Thymus (tissue), 11 donors: Measurements from ENCODE around the gene MPDZ. TPM values are rescaled to one million over a fixed set of nuclear protein-coding genes. Genes with fewer than 3 reads are reported as not detected.

Experiments
- DNase-seq, 9 donors: peaks; one replicate each; pipeline ENCODE4 v3.0.0-alpha.2; 2013; ENCODE audit warnings: low spot score in 9 of 9, low read depth in 6 of 9, missing footprints in 1 of 9
- H3K27ac ChIP-seq, 2 donors: one replicate each; pipeline ENCODE4 v1.5.1; 2013; ENCODE audit warnings: control low read depth in 1 of 2, low read depth in 1 of 2, low read length in 1 of 2, mild to moderate bottlenecking in 1 of 2, moderate library complexity in 1 of 2
- H3K27me3 ChIP-seq, 2 donors: one replicate each; pipeline ENCODE4 v1.5.1; 2013; ENCODE audit warnings: low read length in 1 of 2; ENCODE audit not compliant: control insufficient read depth in 2 of 2, insufficient read depth in 1 of 2
- H3K36me3 ChIP-seq, 2 donors: one replicate each; pipeline ENCODE4 v1.5.1; 2013; ENCODE audit warnings: low read length in 1 of 2, mild to moderate bottlenecking in 1 of 2, moderate library complexity in 1 of 2; ENCODE audit not compliant: control insufficient read depth in 2 of 2, insufficient read depth in 2 of 2
- H3K4me1 ChIP-seq, 2 donors: one replicate each; pipeline ENCODE4 v1.5.1; 2013; ENCODE audit warnings: low read length in 2 of 2; ENCODE audit not compliant: control insufficient read depth in 2 of 2, insufficient read depth in 2 of 2
- H3K4me3 ChIP-seq, 2 donors: one replicate each; pipeline ENCODE4 v1.5.1; 2013; ENCODE audit warnings: low read length in 2 of 2, control low read depth in 1 of 2, mild to moderate bottlenecking in 1 of 2
- H3K9me3 ChIP-seq, 2 donors: one replicate each; pipeline ENCODE4 v1.5.1; 2013; ENCODE audit warnings: low read length in 1 of 2, mild to moderate bottlenecking in 1 of 2; ENCODE audit not compliant: control insufficient read depth in 2 of 2, insufficient read depth in 1 of 2
- WGBS: extraction: QIAGEN DNeasy Blood & Tissue Kit; methylation state at CpG from one replicate; pipeline ENCODE4 v1.1.7; 2013; 5-methylcytosine and 5-hydroxymethylcytosine counted together
- polyA plus RNA-seq: library from polyadenylated mRNA; stranded (reverse); fragments of 200-250 nt; gene quantifications from one replicate; pipeline ENCODE4 v1.2.3, GENCODE V29; 2013
- total RNA-seq: library from RNA; stranded (reverse); fragments of 120-200 nt; gene quantifications from one replicate; pipeline ENCODE4 v1.2.4, GENCODE V29; 2013
- donor health status: healthy.

The MPDZ gene
- total and polyA plus RNA-seq, 2 donors: 5.1 to 9.9 TPM

GRCh38 chr9:13118313-13118712 is 161.2 kb downstream of the MPDZ start:
- Histone ChIP-seq H3K27ac (no peak overlapping the region), H3K9me3 (no peaks in the 10 kb centered on the region), H3K27me3 (no peaks in the 10 kb centered on the region), H3K4me3 (no peak overlapping the region), H3K36me3 (no peaks in the 10 kb centered on the region), H3K4me1 (no peaks in the 10 kb centered on the region)
- DNase-seq: no peak
- 88% methylated on average over 2 of the region's 2 CpGs for WGBS

GRCh38 chr9:13116292-13116691 is 163.2 kb downstream of the MPDZ start:
- no peak for DNase-seq
- 95% methylated on average over 2 of the region's 2 CpGs for WGBS
- no peaks in the 10 kb centered on the region for H3K9me3 ChIP-seq
- no peaks in the 10 kb centered on the region for H3K27me3 ChIP-seq
- H3K4me3 ChIP-seq: no peak overlapping the region
- H3K36me3 ChIP-seq: no peaks in the 10 kb centered on the region
- no peak overlapping the region for H3K27ac ChIP-seq
- H3K4me1 ChIP-seq: no peaks in the 10 kb centered on the region

- Histone ChIP-seq H3K4me1 (no peaks in the 10 kb centered on the region), H3K27ac (no peak overlapping the region), H3K27me3 (no peaks in the 10 kb centered on the region), H3K9me3 (no peaks in the 10 kb centered on the region), H3K36me3 (no peaks in the 10 kb centered on the region), H3K4me3 (no peak overlapping the region)
- DNase-seq: no peak
- 89% methylated on average over 1 of the region's 1 CpG for WGBS
Measured at GRCh38 chr9:13113751-13114150, 165.7 kb downstream of the MPDZ start.

GRCh38 chr9:13113216-13113615 is 166.3 kb downstream of the MPDZ start:
- no peak for DNase-seq
- H3K9me3 ChIP-seq: no peaks in the 10 kb centered on the region
- H3K4me1 ChIP-seq: no peaks in the 10 kb centered on the region
- H3K27me3 ChIP-seq: no peaks in the 10 kb centered on the region
- 77% methylated on average over 3 of the region's 3 CpGs for WGBS
- H3K36me3 ChIP-seq: no peaks in the 10 kb centered on the region
- H3K27ac ChIP-seq: no peak overlapping the region
- no peak overlapping the region for H3K4me3 ChIP-seq

- H3K4me3 ChIP-seq: no peak overlapping the region
- no peak for DNase-seq
- no peaks in the 10 kb centered on the region for H3K4me1 ChIP-seq
- no peaks in the 10 kb centered on the region for H3K36me3 ChIP-seq
- no peaks in the 10 kb centered on the region for H3K27me3 ChIP-seq
- 83% methylated on average over 2 of the region's 2 CpGs for WGBS
- H3K27ac ChIP-seq: no peak overlapping the region
- H3K9me3 ChIP-seq: no peaks in the 10 kb centered on the region
Measured at GRCh38 chr9:13111778-13112177, 167.7 kb downstream of the MPDZ start.

GRCh38 chr9:13110766-13111417 is 168.6 kb downstream of the MPDZ start:
- H3K4me1 ChIP-seq: no peaks in the 10 kb centered on the region
- H3K36me3 ChIP-seq: no peaks in the 10 kb centered on the region
- DNase-seq: no peak
- WGBS: 60% methylated on average over 3 of the region's 3 CpGs
- no peak overlapping the region for H3K4me3 ChIP-seq
- H3K27me3 ChIP-seq: no peaks in the 10 kb centered on the region
- H3K27ac ChIP-seq: no peak overlapping the region
- H3K9me3 ChIP-seq: no peaks in the 10 kb centered on the region

GRCh38 chr9:13109781-13110180 is 169.7 kb downstream of the MPDZ start:
- no peak overlapping the region for H3K27ac ChIP-seq
- H3K27me3 ChIP-seq: no peaks in the 10 kb centered on the region
- H3K36me3 ChIP-seq: no peaks in the 10 kb centered on the region
- H3K4me3 ChIP-seq: no peak overlapping the region
- no peaks in the 10 kb centered on the region for H3K4me1 ChIP-seq
- DNase-seq: no peak
- no peaks in the 10 kb centered on the region for H3K9me3 ChIP-seq
- WGBS: 93% methylated on average over 5 of the region's 5 CpGs

GRCh38 chr9:13107008-13107407 is 172.5 kb downstream of the MPDZ start:
- H3K4me1 ChIP-seq: no peaks in the 10 kb centered on the region
- no peaks in the 10 kb centered on the region for H3K9me3 ChIP-seq
- no peaks in the 10 kb centered on the region for H3K27me3 ChIP-seq
- no peak overlapping the region for H3K4me3 ChIP-seq
- WGBS: 94% methylated on average over 4 of the region's 4 CpGs
- no peak for DNase-seq
- H3K36me3 ChIP-seq: no peaks in the 10 kb centered on the region
- no peak overlapping the region for H3K27ac ChIP-seq

GRCh38 chr9:13100914-13101572 is 178.4 kb downstream of the MPDZ start:
- no peak overlapping the region for H3K27ac ChIP-seq
- WGBS: 95% methylated on average over 1 of the region's 1 CpG
- H3K4me1 ChIP-seq: no peaks in the 10 kb centered on the region
- no peak for DNase-seq
- H3K9me3 ChIP-seq: no peaks in the 10 kb centered on the region
- no peak overlapping the region for H3K4me3 ChIP-seq
- no peaks in the 10 kb centered on the region for H3K27me3 ChIP-seq
- no peaks in the 10 kb centered on the region for H3K36me3 ChIP-seq
